ENCODE results near the gene DRC7. TPM values are rescaled to one million over a fixed set of nuclear protein-coding genes. Genes with fewer than 3 reads are reported as not detected.
"Not testable (repeated sequence)": the region's sequence is repeated elsewhere in the genome, so short reads cannot be mapped to it uniquely, and the experiment has no call there.

DRC7 gene
- total RNA-seq, 1 donor = not detected

DNA sequence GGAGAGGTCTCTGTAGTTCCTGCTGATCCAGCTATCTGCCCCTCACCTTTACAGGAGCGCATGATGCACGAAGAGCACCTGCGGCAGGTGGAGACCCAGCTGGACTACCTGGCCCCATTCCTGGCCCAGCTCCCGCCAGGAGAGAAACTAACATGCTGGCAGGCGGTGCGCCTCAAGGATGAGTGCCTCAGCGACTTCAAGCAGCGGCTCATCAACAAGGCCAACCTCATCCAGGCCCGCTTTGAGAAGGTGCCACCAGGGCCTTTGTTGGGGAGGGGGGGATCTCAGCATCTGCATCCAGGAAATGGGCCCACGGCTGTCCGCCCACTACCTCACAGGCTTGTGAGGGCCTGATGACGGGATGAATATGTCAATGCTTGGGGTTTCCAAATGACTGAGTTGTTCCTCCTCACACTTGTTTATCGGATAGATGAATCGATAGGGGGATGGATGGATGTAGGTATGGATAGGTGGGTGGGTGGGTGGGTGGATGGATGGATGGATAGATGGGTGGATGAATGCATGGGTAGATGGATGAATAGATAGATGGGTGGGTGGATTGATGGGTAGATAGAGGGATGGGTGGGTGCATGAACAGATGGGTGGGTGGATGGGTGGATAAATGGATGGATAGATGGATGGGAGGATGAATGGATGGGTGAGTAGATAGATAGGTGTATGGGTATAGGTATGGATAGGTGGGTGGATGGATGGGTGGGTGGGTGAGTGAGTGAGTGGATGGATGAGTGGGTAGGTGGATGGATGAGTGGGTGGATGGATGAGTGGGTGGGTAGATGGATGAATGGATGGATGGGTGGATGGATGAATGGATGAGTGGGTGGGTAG lies 34.0 kb downstream of the DRC7 start:
- H3K4me3 ChIP-seq (ENCODE audit: low read depth, low read length) = no peak overlapping the region
- TF ChIP-seq, protein P1, sequence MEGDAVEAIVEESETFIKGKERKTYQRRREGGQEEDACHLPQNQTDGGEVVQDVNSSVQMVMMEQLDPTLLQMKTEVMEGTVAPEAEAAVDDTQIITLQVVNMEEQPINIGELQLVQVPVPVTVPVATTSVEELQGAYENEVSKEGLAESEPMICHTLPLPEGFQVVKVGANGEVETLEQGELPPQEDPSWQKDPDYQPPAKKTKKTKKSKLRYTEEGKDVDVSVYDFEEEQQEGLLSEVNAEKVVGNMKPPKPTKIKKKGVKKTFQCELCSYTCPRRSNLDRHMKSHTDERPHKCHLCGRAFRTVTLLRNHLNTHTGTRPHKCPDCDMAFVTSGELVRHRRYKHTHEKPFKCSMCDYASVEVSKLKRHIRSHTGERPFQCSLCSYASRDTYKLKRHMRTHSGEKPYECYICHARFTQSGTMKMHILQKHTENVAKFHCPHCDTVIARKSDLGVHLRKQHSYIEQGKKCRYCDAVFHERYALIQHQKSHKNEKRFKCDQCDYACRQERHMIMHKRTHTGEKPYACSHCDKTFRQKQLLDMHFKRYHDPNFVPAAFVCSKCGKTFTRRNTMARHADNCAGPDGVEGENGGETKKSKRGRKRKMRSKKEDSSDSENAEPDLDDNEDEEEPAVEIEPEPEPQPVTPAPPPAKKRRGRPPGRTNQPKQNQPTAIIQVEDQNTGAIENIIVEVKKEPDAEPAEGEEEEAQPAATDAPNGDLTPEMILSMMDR (IDR thresholded peaks at IDR 0.05; ENCODE audit: insufficient read depth, low read depth, low read length) = no peak
- DNase-seq (ENCODE audit: low read depth) = no peak

DNA sequence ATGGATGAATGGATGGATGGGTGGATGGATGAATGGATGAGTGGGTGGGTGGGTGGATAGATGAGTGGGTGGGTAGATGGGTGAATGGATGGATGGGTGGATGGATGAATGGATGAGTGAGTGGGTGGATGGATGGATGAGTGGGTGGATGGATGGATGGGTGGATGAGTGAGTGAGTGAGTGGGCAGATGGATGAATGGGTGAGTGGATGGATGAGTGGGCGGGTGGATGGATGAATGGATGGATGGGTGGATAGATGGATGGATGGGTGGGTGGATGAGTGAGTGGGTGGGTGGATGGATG lies 34.5 kb downstream of the DRC7 start:
- DNase-seq (ENCODE audit: low read depth) = no peak
- no peak overlapping the region for H3K4me3 ChIP-seq (ENCODE audit: low read depth, low read length)
- TF ChIP-seq, protein P1 (IDR thresholded peaks at IDR 0.05; ENCODE audit: insufficient read depth, low read depth, low read length) = no peak

DNA sequence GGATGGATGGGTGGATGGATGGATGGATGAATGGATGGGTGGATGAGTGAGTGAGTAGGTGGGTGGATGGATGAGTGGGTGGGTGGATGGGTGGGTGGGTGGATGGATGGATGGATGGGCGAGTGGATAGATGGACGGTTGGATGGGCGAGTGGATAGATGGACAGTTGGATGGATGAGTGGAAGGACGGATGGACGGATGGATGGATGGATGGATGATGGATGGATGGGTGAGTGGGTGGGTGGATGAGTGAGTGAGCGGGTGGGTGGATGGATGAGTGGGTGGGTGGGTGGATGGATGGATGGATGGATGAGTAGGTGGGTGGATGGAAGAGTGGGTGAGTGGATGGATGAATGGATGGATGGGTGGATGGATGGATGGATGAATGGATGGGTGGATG lies 35.2 kb downstream of the DRC7 start:
- not testable (repeated sequence) for H3K4me3 ChIP-seq (ENCODE audit: low read depth, low read length); DNase-seq (ENCODE audit: low read depth)

DNA sequence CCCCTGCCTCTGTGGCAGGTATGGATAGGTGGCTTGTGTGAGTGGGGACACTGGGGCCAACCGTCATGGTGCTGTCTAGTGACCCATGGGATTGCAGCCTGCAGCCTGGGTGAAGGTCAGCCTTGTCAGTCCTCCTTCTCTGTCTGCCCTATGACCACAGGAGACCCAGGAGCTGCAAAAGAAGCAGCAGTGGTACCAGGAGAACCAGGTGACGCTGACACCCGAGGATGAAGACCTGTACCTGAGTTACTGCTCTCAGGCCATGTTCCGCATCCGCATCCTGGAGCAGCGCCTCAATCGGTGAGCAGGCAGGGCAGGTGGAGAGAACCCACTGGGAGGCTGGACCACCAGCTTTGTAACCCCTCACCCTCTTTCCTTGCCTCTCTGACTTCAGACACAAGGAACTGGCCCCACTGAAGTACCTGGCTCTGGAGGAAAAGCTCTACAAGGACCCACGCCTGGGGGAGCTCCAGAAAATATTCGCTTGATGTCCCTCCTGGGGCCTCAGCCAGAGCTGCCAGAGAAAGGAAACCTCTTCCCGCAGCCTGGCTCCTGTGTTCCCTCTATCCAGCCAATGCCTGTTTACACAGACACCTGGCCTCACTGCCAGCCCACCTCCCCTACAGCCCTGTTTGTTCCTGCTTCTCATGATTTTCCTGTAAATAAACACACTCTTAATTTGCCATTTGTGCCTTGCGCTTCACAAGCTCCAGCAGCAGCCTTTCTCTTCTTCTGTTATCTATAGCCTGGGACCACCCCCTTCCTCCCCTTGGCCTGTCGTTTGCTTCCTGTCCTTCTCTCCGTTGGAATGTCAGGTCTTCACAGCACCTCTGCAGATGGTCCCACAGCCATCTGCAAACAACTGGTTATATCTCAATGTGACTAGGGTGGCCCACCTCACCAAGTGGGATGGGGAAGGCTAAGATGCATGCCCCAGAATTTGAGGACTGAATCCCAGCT lies 36.4 kb downstream of the DRC7 start:
- H3K4me3 ChIP-seq (ENCODE audit: low read depth, low read length) = no peak overlapping the region
- TF ChIP-seq, protein P1 (IDR thresholded peaks at IDR 0.05; ENCODE audit: insufficient read depth, low read depth, low read length) = no peak
- no peak for DNase-seq (ENCODE audit: low read depth)

DNA sequence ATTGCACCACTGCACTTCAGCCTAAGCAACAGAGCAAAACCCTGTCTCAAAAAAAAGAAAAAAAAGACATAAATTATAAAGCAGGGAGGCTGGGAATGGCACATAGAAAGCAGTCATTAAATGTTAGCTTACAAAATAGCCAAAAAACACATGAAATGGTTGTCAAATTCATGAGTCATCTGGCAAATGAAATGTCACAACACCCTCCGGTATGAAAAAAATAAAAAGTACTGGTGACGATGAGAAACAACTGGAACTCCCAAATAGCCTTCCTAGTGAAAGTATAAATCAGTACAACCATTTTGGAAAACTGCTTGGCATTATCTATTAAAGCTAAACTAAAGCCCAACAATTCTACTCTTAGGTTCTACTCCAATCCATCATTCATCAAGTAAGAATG lies 37.4 kb downstream of the DRC7 start:
- DNase-seq (ENCODE audit: low read depth) = peak; percentile 86
- TF ChIP-seq, protein P1 (IDR thresholded peaks at IDR 0.05; ENCODE audit: insufficient read depth, low read depth, low read length) = no peak

DNA sequence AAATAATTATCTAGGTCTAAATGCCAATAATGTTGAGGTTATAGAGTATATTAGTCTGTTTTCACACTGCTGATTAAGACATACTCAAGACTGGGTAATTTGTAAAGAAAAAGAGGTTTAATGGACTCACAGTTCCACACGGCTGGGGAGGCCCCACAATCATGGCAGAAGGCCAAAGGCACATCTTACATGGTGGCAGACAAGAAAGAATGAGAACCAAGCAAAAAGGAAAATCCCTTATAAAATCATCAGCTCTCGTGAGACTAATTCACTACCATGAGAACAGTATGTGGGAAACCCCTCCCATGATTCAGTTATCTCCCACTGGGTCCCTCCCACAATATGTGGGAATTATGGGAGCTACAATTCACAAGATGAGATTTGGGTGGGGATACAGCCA lies 38.1 kb downstream of the DRC7 start:
- TF ChIP-seq, protein P1 (IDR thresholded peaks at IDR 0.05; ENCODE audit: insufficient read depth, low read depth, low read length) = no peak
- no peak for DNase-seq (ENCODE audit: low read depth)
- H3K4me3 ChIP-seq (ENCODE audit: low read depth, low read length) = no peak overlapping the region

More for the DNA sequence above, 37.4 kb downstream of the DRC7 start:
- H3K4me3 ChIP-seq (ENCODE audit: low read depth, low read length) = no peak overlapping the region

DNA sequence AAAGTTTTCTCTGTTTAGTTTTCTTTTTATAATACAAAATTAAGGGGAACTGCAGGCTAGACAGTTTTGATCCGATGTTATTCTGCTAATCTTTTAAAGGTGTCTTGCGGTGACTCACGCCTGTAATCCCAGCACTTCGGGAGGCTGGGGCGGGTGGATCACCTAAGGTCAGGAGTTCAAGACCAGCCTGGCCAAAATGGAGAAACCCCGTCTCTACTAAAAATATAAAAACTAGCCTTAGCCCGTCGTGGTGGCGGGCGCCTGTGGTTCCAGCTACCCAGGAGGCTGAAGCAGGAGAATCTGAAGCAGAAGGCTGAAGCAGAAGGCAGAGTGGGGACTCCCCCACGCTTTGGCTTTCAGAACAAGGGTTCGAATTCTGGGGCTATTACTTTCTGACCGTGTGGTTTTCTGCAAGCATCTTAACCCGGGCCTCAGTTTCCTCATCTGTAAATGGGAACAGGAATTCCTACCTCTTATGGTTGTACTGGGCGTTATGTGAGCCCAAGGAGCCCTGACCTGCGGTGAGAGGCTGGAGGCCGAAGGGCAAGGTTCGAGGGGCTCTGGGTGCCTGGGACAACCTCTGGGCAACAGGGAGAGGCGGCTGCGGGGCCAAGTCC lies 39.8 kb downstream of the DRC7 start:
- no peak for DNase-seq (ENCODE audit: low read depth)
- H3K4me3 ChIP-seq (ENCODE audit: low read depth, low read length) = peak overlapping the region; percentile 95
- TF ChIP-seq, protein P1 (IDR thresholded peaks at IDR 0.05; ENCODE audit: insufficient read depth, low read depth, low read length) = no peak

All from fibroblast of villous mesenchyme (primary cell).